HCT116 (cell line): ENCODE data around the gene CHODL. TPM values are rescaled to one million over a fixed set of nuclear protein-coding genes. Genes with fewer than 3 reads are reported as not detected.

ENCODE experiments used
- ATAC-seq: fragments of 200-7000 bp; cut with Tn5 transposase; 2 replicates; pipeline ENCODE4 v1.9.1; 2020; ENCODE audit warnings: mild to moderate bottlenecking, moderate library complexity
- BruUV-seq: library from RNA; stranded (reverse); fragments of 400-500 nt; replicated peaks from 2 replicates; lab custom pipeline; 2021; lab: Mats Ljungman, UMichigan
- CTCF ChIA-PET: fragments of 300-600 bp; sonication (Branson Sonifier 250); formaldehyde crosslinking; loops from one replicate; lab custom pipeline; 2021; ENCODE audit warnings: antibody characterized with exemption; lab: Charles Lee
- POLR2A ChIA-PET: fragments of 300-600, 350-600 bp; sonication (Branson Sonifier 250); formaldehyde crosslinking; loops from one replicate; lab custom pipeline; 2021; ENCODE audit warnings: antibody characterized with exemption; lab: Charles Lee
- RAD21 ChIA-PET, 2 experiments: fragments of 300-600 bp; sonication (Branson Sonifier 250); formaldehyde crosslinking; loops; one replicate each; lab custom pipeline; 2023; ENCODE audit warnings: low total read pairs in 2 of 2; ENCODE audit not compliant: uncharacterized antibody in 2 of 2, unreplicated experiment in 2 of 2, low non-redundant PET in 1 of 2; lab: Charles Lee
- DNase-seq: peaks from one replicate; pipeline ENCODE4 v3.0.0-alpha.2; 2010; ENCODE audit warnings: low read depth, low spot score
- H2AFZ ChIP-seq: fragments of 200-600 bp; shearing (Covaris generic), sonication (generic); 2 replicates; pipeline ENCODE4 v1.6.1; 2017; ENCODE audit warnings: low read depth, mixed run types, mixed read lengths, antibody characterized with exemption, low read length; ENCODE audit not compliant: poor library complexity, severe bottlenecking
- H3K27ac ChIP-seq: 2 replicates; pipeline ENCODE4 v1.5.1; 2012; ENCODE audit warnings: low read depth, low read length
- H3K27me3 ChIP-seq: fragments of 200-600 bp; sonication (generic); 2 replicates; pipeline ENCODE4 v1.6.1; 2016; ENCODE audit warnings: mixed run types, low read length, mixed read lengths; ENCODE audit not compliant: insufficient read depth
- H3K36me3 ChIP-seq, 2 experiments: fragments of 200-500 bp in 1 of 2; fragments of 200-600 bp in 1 of 2; sonication (Bioruptor generic) in 1 of 2; sonication (generic) in 1 of 2; 2 replicates each; pipeline versions ENCODE4 v1.5.1 to v1.6.1; 2014 to 2016; ENCODE audit warnings: low read length in 2 of 2, inconsistent platforms in 1 of 2, mixed read lengths in 1 of 2, mixed run types in 1 of 2; ENCODE audit not compliant: insufficient read depth in 2 of 2, control insufficient read depth in 1 of 2
- H3K4me1 ChIP-seq, 2 experiments: fragments of 200-600 bp in 1 of 2; sonication (generic) in 1 of 2; 2 replicates each; pipeline versions ENCODE4 v1.5.1 to v1.6.1; 2012 to 2017; ENCODE audit warnings: low read length in 2 of 2, inconsistent platforms in 1 of 2, mild to moderate bottlenecking in 1 of 2, mixed read lengths in 1 of 2, mixed run types in 1 of 2, moderate library complexity in 1 of 2; ENCODE audit not compliant: insufficient read depth in 2 of 2, control insufficient read depth in 1 of 2
- H3K4me2 ChIP-seq: fragments of 200-600 bp; sonication (generic); 2 replicates; pipeline ENCODE4 v1.6.1; 2017; ENCODE audit warnings: mixed run types, low read length, mixed read lengths
- H3K4me3 ChIP-seq, 2 experiments: fragments of 200-600 bp in 1 of 2; sonication (generic) in 1 of 2; replicated peaks in 1 of 2; 2 replicates each; pipeline ENCODE4 v1.5.1; 2011 to 2016; ENCODE audit warnings: low read length in 2 of 2, control low read depth in 1 of 2, low read depth in 1 of 2, mild to moderate bottlenecking in 1 of 2, mixed read lengths in 1 of 2, mixed run types in 1 of 2
- H3K79me2 ChIP-seq: fragments of 200-600 bp; sonication (generic); 2 replicates; pipeline ENCODE4 v1.6.1; 2017; ENCODE audit warnings: mild to moderate bottlenecking, mixed run types, low read length, moderate library complexity, mixed read lengths; ENCODE audit not compliant: insufficient read depth
- H3K9ac ChIP-seq: fragments of 200-600 bp; sonication (generic); 2 replicates; pipeline ENCODE4 v1.6.1; 2016; ENCODE audit warnings: low read length, mixed read lengths
- H3K9me2 ChIP-seq: fragments of 200-600 bp; sonication (generic), shearing (Covaris generic); 2 replicates; pipeline ENCODE4 v1.6.1; 2017; ENCODE audit warnings: mixed run types, mild to moderate bottlenecking, moderate library complexity; ENCODE audit not compliant: insufficient read depth
- H3K9me3 ChIP-seq, 2 experiments: fragments of 200-500 bp in 1 of 2; fragments of 200-600 bp in 1 of 2; sonication (Bioruptor generic) in 1 of 2; sonication (generic) in 1 of 2; 2 replicates each; pipeline ENCODE4 v1.6.1; 2014 to 2017; ENCODE audit warnings: low read length in 2 of 2, mixed read lengths in 2 of 2, inconsistent platforms in 1 of 2, low read depth in 1 of 2, mild to moderate bottlenecking in 1 of 2, mixed run types in 1 of 2, moderate library complexity in 1 of 2; ENCODE audit not compliant: control insufficient read depth in 1 of 2, insufficient read depth in 1 of 2
- H4K20me1 ChIP-seq: fragments of 200-600 bp; sonication (generic), shearing (Covaris generic); 2 replicates; pipeline ENCODE4 v1.6.1; 2017; ENCODE audit warnings: mixed run types, mild to moderate bottlenecking, moderate library complexity; ENCODE audit not compliant: insufficient read depth
- CBX3 ChIP-seq: IDR thresholded peaks from 2 replicates; pipeline ENCODE4 v1.6.1; 2012; ENCODE audit warnings: low read depth
- EGR1 ChIP-seq: IDR thresholded peaks from 2 replicates; pipeline ENCODE4 v1.6.1; 2012; ENCODE audit warnings: low read depth
- EZH2phosphoT487 ChIP-seq: fragments of 200-600 bp; IDR thresholded peaks from 2 replicates; pipeline ENCODE4 v1.6.1; 2018; ENCODE audit warnings: antibody characterized with exemption, borderline replicate concordance
- RAD21 ChIP-seq: IDR thresholded peaks from 2 replicates; pipeline ENCODE4 v1.6.1; 2012; ENCODE audit warnings: low read depth, mild to moderate bottlenecking
- REST ChIP-seq: IDR thresholded peaks from 2 replicates; pipeline ENCODE4 v1.6.1; 2012; ENCODE audit warnings: low read depth
- SIN3A ChIP-seq: IDR thresholded peaks from 2 replicates; pipeline ENCODE4 v1.6.1; 2012; ENCODE audit warnings: low read depth
- YY1 ChIP-seq: IDR thresholded peaks from 2 replicates; pipeline ENCODE4 v1.6.1; 2011; ENCODE audit warnings: low read length, low read depth, moderate library complexity, mild to moderate bottlenecking; ENCODE audit not compliant: insufficient replicate concordance; ENCODE audit errors: extremely low read depth
- intact Hi-C: fragments of 100-400 bp; cut with micrococcal nuclease; formaldehyde crosslinking; loops from 2 replicates; pipeline ENCODE4 v1.10.0; 2022
- total RNA-seq: library from RNA; stranded (reverse); gene quantifications from one replicate; pipeline ENCODE4 v1.2.1, GENCODE V29; 2021; ENCODE audit not compliant: unreplicated experiment

Gene CHODL
- total RNA-seq, 1 experiment from 2014 or later: not detected

- TF ChIP-seq REST: no peak
- no peak for TF ChIP-seq SIN3A
- no peak for TF ChIP-seq YY1
- TF ChIP-seq RAD21: no peak
- no peak for TF ChIP-seq EZH2phosphoT487
These were observed 8.0 kb downstream of the CHODL start (continued) for GRCh38 chr21:18252680-18253079.

GRCh38 chr21:18253221-18253620, 8.6 kb downstream of the CHODL start:
- Histone ChIP-seq H3K27me3 (no peaks in the 10 kb centered on the region), H3K9ac (no peak overlapping the region), H3K4me1 (no peaks in the 10 kb centered on the region), H2AFZ (no peak overlapping the region), H3K36me3 (no peaks in the 10 kb centered on the region), H3K79me2 (no peaks in the 10 kb centered on the region), H3K4me2 (no peak overlapping the region), H3K4me3 (no peak overlapping the region), H3K9me2 (no peaks in the 10 kb centered on the region), H3K9me3 (peaks cover 15 to 27% of the 10 kb centered on the region in 2 experiments; a peak in 3 of 4 replicates), H3K27ac (no peak overlapping the region), H4K20me1 (no peaks in the 10 kb centered on the region)
- DNase-seq (no peak), ATAC-seq (no peak)
- CTCF ChIA-PET: no interaction called here
- TF ChIP-seq REST: no peak
- TF ChIP-seq EGR1: no peak
- no peak for TF ChIP-seq CBX3
- TF ChIP-seq RAD21: no peak
- BruUV-seq: no TSS peak
- POLR2A ChIA-PET: no interaction called here
- RAD21 ChIA-PET: no interaction called here
- intact Hi-C loops: no loop called here
